Measurements from ENCODE around the gene BNIP5.

Gene BNIP5

DNA sequence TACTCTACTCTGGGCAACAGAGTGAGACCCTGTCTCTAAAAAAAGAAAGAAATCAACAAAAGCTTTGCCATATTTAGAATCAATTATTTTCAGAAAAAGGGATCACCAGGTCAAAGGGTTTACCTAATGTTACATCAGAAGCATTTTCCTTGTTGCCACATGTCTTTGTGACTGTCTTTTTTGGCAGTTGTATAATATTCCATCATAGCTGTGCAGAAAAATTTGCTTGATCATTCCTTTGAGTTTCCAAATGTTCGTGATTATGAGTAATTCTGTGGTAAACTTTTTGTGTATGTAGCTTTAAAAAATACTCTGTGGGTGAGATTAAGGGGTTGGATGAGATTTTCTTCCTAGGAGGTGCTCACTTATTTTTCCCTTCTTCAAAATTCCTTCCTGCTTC is 40.4 kb downstream of the BNIP5 start:
- no peak for DNase-seq (ENCODE audit: low spot score)

DNA sequence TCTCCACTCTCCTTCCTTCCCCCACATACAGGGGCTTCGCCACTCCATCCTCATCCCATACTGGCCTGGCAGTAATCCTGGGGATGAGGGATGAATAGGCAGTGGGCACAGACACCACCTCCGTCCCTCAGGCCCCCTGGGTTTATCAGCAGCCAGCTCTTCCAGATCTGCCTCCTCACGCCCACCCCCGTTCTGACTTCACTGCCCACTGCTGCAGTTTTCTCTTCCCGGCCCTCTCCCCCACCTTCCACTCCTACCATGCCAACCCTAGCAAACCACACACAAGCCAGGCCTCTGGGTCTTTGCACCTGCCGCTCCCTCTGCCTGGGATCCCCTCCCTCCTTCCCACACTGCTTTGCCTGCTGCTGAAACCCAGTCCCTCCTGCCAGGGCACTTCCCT is 44.5 kb downstream of the BNIP5 start:
- DNase-seq (ENCODE audit: low spot score), result no peak

DNA sequence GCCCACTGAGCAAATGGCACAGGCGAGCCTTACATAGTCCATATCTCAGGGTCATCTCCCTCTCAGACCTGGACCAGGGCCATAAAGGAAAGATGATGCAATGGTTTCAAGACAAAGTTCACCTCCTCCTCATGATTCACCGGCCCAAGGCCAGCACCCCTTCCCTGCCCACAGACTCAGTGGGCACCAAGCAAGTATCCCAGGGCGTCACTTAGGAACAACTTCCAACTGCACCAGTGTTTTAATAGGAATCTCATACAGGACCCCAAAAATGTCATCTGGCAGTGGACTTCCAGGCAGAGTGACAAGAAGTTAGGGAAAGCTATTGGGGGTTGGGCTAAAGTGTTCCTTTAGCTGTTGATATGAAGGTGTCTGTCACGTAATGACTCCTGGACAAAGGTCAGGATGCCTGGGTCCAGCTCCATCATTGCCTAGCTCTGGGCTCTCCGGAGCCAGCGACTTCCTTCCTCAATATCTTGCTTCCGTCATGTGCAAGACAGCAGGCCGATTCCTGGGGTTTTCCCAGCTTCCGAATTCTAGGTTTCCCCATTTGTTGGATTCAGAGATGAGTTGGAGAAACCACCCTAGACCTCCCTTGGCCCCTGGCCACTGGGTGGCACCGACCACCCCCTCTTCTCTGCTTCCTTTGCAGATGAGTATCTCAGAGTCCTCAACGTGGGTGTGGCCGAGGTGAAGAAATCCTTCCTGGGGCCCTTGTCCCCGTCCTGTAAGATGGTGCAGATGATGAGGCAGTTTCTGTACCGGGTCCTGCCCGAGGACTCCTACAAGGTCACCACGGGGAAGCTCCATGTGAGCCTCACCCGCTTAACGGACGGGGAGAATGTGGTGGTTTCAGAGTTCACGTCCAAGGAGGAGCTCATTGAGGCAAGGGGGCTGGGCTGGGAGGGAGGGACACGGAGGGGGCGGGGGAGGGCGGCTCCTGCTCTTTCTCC is 45.7 kb downstream of the BNIP5 start:
- no peak for DNase-seq (ENCODE audit: low spot score)

DNA sequence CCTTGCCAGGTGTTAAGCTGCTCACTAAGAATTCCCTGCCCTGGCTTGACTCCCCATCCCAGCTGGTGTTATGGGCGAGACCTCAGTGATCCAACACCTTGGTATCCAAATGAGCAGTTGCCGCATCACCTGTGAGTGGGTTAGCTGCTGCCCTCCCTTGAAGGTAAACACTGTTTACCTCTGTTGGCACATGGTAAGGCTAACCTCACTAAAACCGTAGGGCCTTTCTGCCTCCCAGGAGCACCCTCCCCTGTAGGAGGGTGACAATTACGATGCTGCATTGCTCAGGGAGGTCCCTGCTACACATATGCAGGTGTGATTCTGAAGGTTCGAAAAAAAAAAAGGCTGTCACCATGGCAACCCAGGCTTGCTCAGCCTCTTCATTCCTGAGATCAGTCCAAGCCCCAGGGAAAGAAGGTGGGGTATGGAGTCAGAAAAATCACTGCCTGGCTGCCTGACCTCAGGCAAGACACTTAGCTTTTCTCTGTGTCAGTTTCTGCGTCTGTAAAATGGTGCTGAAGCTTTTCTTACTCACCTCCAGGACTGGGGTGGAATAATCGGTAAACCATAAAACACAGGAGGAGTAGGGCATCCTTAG is 47.3 kb downstream of the BNIP5 start:
- DNase-seq (ENCODE audit: low spot score), result no peak

DNA sequence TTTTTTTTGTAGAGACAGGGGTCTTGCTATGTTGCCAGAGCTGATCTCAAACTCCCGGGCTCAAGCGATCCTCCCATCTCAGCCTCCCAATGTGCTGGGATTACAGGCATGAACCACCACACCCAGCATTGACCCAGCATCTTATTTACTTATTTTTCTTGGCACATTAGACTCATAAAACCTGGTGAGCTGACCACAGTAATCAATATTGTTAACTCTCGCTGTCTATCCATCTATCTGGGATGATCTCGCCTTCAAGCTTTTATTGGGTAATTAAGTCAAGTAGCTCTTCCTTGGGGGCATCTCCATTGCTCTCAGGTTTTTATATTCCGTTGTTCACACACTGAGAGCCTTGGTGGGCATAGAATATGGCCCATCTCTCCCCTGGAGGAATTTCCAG is 49.8 kb downstream of the BNIP5 start:
- DNase-seq (ENCODE audit: low spot score), result no peak

DNA sequence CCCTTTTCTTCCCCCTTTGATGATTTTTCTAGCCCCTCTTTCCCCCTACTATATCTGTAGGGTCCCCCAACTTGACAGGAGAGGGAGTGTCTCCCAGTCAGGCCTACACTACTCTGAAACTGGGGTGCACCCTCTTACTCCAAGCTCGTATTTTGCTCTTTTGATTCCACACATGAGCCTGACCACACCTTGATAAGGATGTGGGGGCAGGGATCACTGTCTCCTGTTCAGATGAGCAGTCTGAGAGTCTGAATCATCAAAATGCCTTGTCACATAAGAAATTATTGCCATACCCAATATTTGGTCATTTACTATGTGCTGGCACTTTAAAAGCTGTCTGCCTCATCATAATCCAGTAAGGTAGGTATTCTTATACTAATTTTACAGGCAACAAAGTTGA is 50.9 kb downstream of the BNIP5 start:
- no peak for DNase-seq (ENCODE audit: low spot score)

- DNase-seq (ENCODE audit: low spot score), result no peak
These were observed 51.5 kb downstream of the BNIP5 start for GRCh38 chr6:36285187-36285671.

GRCh38 chr6:36284359-36284758 is 52.3 kb downstream of the BNIP5 start:
- DNase-seq (ENCODE audit: low spot score), result no peak

GRCh38 chr6:36283608-36284007 is 53.1 kb downstream of the BNIP5 start:
- DNase-seq (ENCODE audit: low spot score), result no peak

- no peak for DNase-seq (ENCODE audit: low spot score)
These were observed 55.7 kb downstream of the BNIP5 start for GRCh38 chr6:36280983-36281382.

- no peak for DNase-seq (ENCODE audit: low spot score)
These were observed 56.2 kb downstream of the BNIP5 start for GRCh38 chr6:36280467-36280866.

- no peak for DNase-seq (ENCODE audit: low spot score)
These were observed 58.7 kb downstream of the BNIP5 start for GRCh38 chr6:36277946-36278470.

DNA sequence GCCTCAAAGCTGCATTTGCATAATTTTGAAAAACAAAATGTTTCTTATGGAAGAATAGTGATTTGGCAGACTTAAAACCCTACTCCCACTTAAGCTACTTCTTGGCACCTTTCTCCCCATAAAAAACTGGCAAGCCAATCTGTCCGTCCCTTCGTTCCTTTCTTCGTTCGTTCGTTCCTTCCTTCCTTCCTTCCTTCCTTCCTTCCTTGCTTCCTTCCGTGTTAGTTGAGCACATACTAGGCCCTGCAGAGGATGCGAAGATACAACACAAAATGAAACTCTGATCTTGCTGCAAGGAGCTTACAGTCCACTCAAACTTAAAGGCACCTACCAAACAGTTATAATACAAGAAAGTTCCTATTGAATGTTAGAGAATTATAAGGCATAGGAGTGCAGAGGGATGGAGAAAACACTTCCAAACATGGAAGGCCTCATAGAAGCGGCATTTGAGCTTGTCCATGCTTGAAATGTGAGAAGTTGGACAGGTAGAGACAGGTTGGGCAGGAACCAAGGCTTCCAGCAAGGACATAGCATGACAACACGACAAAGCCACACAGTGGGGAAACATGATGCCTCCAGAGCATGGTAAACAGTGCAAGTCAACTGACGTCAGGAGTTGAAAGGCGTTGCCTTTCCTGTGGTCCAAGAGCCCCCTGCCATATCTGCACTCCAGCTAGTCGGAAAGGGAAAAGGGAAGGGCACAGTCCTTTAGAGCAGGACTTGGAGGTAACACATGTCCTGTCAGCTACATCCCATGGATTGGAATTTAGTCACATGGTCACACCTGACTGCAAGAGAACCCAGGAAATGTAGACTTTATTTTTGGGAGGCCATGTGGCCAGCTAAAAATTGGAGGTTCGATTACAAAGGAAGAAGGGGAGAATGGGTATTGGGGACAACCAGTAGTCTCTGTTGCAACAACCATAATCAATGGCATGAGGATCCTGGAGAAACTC is 59.8 kb downstream of the BNIP5 start:
- no peak for DNase-seq (ENCODE audit: low spot score)

- no peak for DNase-seq (ENCODE audit: low spot score)
These were observed 62.7 kb downstream of the BNIP5 start for GRCh38 chr6:36273802-36274514.

DNA sequence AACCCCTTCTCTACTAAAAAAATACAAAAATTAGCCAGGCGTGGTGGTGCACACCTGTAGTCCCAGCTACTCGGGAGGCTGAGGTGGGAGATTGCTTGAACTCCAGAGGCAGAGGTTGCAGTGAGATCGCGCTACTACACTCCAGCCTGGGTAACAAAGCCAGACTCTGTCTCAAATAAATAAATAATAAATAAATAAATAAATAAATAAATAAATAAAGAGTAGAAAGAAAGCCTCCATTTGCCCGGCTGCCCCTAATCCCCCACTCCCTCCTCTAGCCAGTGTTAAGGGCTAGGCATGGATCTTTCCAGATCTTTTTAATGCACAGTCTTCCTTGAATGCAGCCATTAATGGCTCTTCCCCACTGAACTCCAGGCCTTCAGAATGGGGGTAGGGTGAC is 63.6 kb downstream of the BNIP5 start:
- no peak for DNase-seq (ENCODE audit: low spot score)

DNA sequence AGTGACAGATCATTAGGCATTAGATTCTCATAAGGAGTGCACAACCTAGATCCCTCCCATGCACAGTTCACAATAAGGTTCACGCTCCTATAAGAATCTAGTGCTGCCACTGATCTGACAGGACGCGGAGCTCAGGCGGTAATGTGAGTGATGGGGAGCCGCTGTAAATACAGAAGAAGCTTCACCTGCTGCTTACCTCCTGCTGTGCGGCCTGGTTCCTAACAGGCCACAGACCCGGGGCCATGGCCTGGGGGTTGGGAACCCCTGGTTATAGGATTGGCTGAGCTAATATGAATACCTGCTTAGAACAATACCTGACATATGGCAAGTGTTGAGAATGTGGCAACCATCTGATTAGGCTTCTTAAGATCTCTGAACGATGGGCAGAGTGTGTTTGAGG is 64.5 kb downstream of the BNIP5 start:
- DNase-seq (ENCODE audit: low spot score), result no peak

GRCh38 chr6:36269834-36270705 is 66.6 kb downstream of the BNIP5 start, which contains the start of gene PNPLA1:
PNPLA1 (plus strand) TSS chr6:36270060; CDS start chr6:36270460, 400 bp downstream.
- DNase-seq (ENCODE audit: low spot score), result no peak

DNA sequence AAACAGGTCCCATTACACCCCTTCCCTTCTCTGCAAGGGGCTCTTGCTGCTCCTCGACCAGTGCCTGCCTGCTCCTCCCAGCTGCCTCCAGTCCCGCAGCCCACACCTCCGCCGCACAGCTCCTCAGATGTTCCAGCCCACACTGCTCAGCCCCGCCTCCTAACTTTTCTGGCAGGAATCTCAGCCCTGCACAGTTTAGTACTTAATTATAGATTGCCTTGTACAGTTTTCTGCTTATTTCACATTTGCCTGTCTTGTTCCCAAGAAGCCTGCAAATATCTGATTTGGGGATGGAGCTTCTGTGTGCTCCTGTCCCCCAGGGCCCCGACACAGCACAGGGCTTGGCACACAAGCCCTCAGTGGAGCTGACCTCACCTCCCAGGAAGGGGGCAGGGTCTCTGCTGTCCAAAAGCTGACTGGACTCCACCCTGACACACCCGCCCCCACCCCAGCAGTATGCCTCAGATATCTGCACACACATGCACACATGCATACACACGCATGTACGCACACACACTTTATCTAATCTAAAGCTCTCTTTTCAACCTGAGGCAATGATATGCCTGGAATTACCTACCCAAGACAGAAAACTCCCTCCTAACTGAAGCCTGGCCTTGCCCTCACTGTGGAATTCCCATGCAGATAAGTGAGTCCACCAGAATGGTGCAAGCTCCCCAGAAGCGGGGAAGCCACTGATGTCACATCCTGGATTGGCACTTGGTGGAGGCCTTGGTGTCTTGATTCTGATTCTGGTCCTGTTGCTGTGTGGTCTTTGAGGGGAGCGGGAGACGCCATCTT is 68.0 kb downstream of the BNIP5 start:
- no peak for DNase-seq (ENCODE audit: low spot score)

DNA sequence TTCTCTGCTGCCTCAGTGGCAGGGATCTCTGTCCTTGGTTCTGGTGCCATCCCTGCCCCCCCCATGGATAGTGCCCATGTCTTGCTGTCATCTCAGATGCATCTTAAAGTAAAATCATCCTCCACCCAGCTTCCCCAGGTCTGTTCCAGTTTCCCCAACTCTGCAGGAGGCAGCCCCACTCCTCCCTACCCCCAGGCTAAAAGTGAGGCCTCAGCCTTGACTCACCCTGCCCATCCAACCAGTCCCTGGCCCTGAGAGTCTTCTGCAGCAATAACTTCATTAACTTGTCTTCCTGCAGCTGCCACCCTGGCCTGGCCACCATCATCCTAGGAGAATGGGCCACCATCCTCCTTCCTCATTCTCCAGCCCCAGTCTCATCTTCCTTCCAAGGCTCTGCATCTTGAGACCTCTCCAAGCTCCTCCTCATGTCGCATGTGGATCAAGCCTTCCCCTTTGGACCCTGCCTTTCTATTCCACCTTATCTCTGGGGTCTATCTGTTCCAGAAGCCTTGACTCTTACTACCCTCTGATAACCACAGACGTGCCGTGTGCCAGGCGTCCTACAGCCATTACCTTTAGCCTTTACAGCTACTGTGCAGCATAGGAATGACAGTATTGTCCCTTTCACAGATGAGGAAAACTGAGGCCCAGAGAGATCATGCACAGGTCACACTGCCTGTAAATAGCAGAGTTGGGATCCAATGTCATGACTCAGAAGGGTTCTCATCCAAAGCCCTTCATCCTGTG is 68.8 kb downstream of the BNIP5 start:
- DNase-seq (ENCODE audit: low spot score), result no peak

All from globus pallidus (tissue), 1 donor.